Thyroid gland (tissue), 4 donors: ENCODE data around the gene CDH4.

Experiments used
- CTCF ChIP-seq, 6 experiments: fragments of 200-600 bp in 3 of 6; fragments of 450-650 bp in 3 of 6; sonication (generic) in 3 of 6; IDR thresholded peaks; one replicate each; pipeline ENCODE4 v1.5.1; 2016 to 2019; ENCODE audit warnings: antibody characterized with exemption in 6 of 6, mild to moderate bottlenecking in 2 of 6, inconsistent platforms in 1 of 6, moderate library complexity in 1 of 6
- POLR2A ChIP-seq, 2 donors: fragments of 450-650 bp; IDR thresholded peaks; one replicate each; pipeline ENCODE4 v1.6.1; 2017; ENCODE audit warnings: antibody characterized with exemption in 2 of 2, mild to moderate bottlenecking in 2 of 2, moderate library complexity in 1 of 2

DNA sequence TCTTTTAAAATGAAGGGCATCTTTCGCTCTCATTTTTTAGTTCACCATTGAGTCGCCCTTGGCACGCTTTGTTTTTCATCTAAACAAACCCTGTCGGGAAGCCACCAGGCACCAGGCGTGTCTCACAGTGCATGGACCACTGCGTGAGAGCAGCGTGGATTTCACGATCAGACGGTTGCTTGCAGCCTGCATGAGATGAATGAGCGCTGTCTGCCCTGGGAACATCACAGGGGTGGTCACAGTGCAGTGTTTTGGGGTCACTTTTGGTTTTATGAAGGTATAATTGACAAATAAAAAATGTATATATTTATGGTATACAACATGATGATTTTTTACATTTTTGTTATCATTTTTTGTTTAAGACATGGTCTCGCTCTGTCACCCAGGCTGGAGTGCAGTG is 61.3 kb downstream of the CDH4 start:
- TF ChIP-seq CTCF (IDR thresholded peaks at IDR 0.05) (no peak), POLR2A (IDR thresholded peaks at IDR 0.05) (no peak)
